T-helper 1 cell (primary cell): ENCODE results near the gene SLC39A3.

Experiments used
- DNase-seq, 5 donors: peaks; one replicate each; pipeline ENCODE4 v3.0.0-alpha.2; 2012 to 2020

Gene SLC39A3

DNA sequence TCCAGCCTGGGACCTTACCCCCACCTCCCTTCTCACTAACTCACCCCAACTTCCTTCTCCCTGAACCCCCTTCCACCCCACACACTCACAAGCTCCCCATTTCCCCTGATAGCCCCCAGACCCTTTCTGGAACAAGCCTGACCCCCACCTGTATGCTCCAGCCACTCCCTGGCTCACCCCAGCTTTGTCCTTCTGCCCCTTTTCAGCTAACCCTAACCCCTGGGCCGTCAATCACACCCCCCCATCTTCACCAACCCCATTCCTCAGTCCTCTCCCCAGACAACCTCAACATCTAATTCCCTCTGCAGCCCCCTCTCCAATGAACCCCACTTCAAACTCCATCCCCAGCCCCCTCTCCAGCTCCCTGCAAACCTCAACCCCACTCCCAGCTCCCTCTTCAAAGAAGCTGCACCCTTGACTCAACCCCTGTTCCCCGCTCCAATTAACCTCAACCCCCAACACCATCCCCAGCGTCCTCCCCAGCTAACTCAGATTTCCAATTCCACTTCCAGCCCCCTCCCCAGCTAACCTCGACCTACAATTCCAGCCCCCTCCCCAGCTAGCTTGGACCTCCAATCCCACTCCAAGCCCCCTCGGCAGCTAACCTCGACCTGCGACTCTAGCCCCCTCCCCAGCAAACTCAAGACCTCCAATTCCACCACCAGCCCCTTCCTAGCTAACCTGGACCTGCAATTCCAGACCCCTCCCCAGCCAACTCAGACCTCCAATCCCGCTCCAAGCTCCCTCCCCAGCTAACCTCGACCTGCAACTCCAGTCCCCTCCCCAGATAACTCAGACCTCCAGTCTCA lies 38.3 kb downstream of the SLC39A3 start:
- no peak for DNase-seq

DNA sequence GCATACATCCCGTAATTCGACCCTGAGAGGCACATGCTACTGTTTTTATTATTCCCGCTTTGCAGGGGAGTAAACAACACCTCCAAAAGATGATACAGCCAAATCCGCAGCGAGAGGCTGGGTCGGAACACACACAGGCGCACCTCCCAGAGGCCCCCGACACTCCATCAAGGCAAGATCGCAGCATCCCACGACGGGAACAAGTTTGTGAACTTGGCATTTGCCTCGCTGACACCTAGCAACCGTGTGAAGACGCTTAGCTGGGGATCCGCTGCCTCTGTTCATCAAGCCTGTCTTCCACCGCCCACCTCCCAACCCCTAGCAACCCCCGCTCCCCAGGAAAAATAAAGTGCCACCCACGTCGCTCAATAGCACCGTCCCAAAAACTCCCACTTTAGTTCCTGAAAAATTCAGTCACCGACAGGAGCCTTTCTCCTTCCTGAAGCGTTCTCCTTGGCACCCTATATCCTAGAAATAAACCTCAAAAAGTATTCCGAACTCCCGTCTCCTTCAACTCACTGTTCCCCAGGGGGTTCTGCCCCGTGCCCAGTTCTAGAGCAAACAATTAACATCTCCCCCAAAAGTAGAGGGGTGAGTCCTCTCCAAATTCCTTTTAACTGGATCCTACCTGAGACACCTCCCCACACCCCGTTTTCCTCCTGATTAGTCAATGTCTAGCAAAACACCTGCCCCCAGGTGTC lies 39.0 kb downstream of the SLC39A3 start:
- DNase-seq, result no peak

- DNase-seq, result no peak
Observed at GRCh38 chr19:2699413-2700140, 40.2 kb downstream of the SLC39A3 start.

DNA sequence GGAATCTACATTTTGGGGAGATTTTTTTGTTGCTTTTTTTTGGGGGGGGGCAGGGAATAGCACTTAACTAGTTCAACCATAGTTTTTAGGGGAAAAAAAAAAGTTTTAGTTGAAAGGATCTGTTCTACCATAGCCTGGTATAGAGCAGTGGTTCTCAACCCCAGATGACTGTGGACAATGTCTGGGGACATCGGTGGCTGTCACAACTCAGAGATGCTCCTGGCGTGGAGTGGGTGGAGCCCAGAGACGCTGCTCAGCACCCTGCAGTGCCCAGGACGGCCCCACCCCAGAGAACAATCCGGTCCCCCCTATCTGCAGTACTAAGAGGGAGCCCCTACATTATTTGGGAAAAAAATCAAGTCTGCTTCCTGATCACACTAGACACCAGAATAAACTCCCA lies 45.6 kb downstream of the SLC39A3 start:
- no peak for DNase-seq

GRCh38 chr19:2693492-2694160 lies 46.2 kb downstream of the SLC39A3 start:
- DNase-seq, result no peak

- DNase-seq, result no peak
Observed at GRCh38 chr19:2691951-2692350, 47.9 kb downstream of the SLC39A3 start.

DNA sequence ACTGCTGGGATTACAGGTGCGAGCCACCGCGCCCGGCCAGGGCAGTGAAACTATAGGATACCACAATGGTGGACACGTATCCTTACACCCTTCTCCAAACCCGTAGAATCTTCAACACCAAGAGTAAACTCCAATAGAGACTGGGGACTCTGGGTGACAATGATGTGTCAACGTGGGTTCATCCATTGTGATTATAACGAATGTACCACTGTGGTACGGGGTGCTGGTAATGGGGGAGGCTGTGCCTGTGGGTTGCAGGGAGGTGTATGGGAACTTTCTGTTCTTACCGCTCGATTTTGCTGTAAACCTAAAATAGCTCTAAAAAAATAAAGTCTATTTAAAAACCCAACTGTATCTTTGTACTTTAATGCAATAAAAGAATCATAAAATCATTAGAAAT lies 49.0 kb downstream of the SLC39A3 start:
- no peak for DNase-seq

DNA sequence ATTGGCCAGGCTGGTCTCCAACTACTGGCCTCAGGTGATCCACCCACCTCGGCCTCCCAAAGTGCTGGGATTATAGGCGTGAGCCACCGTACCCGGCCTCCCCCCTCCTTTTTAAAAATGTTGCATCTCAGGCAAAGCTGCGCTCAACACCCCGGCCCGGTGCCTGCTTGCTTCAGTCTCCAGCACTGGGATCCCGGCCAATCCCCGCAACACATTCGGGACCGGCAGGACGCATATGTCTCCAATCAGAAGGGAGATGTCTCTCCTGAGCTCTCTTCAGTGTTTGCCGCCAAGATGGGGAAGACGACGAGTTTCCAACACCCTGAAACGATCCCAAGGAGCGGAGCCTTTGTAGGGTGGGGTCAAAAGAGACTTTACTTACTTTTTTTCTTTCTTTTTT lies 53.5 kb downstream of the SLC39A3 start:
- DNase-seq, result no peak

DNA sequence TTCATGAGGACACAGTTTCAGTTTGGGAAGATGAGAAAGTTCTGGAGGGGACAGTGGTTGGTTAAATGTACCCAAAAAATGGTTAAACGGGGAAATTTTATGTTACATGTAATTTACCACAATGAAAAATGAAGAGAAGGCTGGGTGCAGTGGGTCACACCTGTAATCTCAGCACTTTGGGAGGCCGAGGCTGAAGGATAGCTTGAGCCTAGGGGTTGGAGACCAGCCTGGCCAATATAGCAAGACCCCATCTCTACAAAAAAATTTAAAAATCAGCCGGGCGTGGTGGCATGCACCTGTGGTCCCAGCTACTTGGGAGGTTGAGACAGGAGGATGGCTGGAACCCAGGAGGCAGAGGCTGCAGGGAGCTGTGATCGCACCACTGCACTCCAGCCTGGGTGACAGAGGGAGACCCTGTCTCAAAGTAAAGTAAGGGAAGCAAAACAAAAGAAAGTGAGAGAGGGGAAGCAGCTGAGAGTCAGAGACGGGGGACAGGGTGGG lies 54.6 kb downstream of the SLC39A3 start:
- no peak for DNase-seq

GRCh38 chr19:2683430-2684003 lies 56.3 kb downstream of the SLC39A3 start:
- DNase-seq, result no peak
